ENCODE data around the gene RBMS3.
A peak's percentile ranks its signal among the peaks of the same experiment; 100 is the strongest.

RBMS3 gene

GRCh38 chr3:29331456-29332194 is 50.8 kb downstream of the RBMS3 start:
- Histone ChIP-seq H3K4me1 (ENCODE audit: insufficient read depth, low read length) (peaks cover 32% of the 10 kb centered on the region), H3K27me3 (ENCODE audit: control insufficient read depth in 1 of 2, insufficient read depth in 2 of 2, low read length in 2 of 2) (no peaks in the 10 kb centered on the region), H3K9me3 (ENCODE audit: low read length) (no peaks in the 10 kb centered on the region), H3K27ac (ENCODE audit: low read depth, low read length) (peak overlapping the region; percentile 66), H3K36me3 (ENCODE audit: insufficient read depth, low read length) (no peaks in the 10 kb centered on the region), H3K9ac (ENCODE audit: low read length) (no peak overlapping the region), H3K4me3 (ENCODE audit: low read depth in 1 of 2, low read length in 2 of 2) (no peak overlapping the region)

- H3K36me3 ChIP-seq (ENCODE audit: insufficient read depth, low read length), result no peaks in the 10 kb centered on the region
- H3K9me3 ChIP-seq (ENCODE audit: low read length), result no peaks in the 10 kb centered on the region
- peaks cover 33% of the 10 kb centered on the region for H3K4me1 ChIP-seq (ENCODE audit: insufficient read depth, low read length)
- no peak overlapping the region for H3K27ac ChIP-seq (ENCODE audit: low read depth, low read length)
- H3K4me3 ChIP-seq (ENCODE audit: low read depth in 1 of 2, low read length in 2 of 2), result no peak overlapping the region
- H3K27me3 ChIP-seq (ENCODE audit: control insufficient read depth in 1 of 2, insufficient read depth in 2 of 2, low read length in 2 of 2), result no peaks in the 10 kb centered on the region
- H3K9ac ChIP-seq (ENCODE audit: low read length), result no peak overlapping the region
These were observed 51.3 kb downstream of the RBMS3 start for GRCh38 chr3:29332195-29332637.

DNA sequence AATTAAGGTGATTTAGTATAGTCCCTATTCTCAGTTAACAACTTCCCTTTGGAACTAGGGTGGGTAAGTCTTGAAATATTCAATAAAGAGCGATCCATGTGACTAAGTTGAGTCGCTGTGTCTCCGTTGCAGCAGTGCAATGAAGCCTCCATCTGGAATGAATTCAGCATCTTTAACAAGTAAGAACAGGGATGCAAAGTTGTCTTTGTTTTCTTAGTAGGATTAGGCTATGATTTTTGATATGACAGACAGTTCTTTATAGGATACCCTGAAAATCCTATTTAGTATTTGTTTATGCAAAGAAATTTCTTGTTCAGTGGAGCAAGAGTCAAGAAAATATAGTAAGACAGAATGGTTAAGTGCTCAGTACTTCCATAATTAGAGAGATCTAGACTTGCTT is 52.7 kb downstream of the RBMS3 start:
- H3K36me3 ChIP-seq (ENCODE audit: insufficient read depth, low read length), result no peaks in the 10 kb centered on the region
- no peak overlapping the region for H3K4me3 ChIP-seq (ENCODE audit: low read depth in 1 of 2, low read length in 2 of 2)
- H3K9ac ChIP-seq (ENCODE audit: low read length), result no peak overlapping the region
- no peaks in the 10 kb centered on the region for H3K9me3 ChIP-seq (ENCODE audit: low read length)
- no peak overlapping the region for H3K27ac ChIP-seq (ENCODE audit: low read depth, low read length)
- peaks cover 33% of the 10 kb centered on the region for H3K4me1 ChIP-seq (ENCODE audit: insufficient read depth, low read length)
- no peaks in the 10 kb centered on the region for H3K27me3 ChIP-seq (ENCODE audit: control insufficient read depth in 1 of 2, insufficient read depth in 2 of 2, low read length in 2 of 2)

DNA sequence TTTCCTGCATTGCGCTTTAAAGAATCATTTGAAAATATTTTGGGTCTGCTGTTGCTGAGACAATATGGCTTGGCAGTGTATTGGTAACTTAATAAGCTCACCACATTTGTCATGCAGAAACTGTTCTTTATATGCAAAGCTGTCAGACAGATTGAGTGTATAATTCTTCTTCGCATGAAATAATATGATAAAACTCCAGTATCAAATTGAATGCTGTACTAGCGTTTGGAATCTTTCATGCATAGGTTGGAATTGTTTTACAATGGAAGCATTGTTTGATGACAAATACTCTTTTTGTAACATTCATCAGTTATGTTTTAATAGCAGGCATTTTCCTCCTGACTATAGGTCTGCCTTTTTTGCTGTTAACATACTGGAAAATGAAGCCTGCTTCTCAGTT is 53.8 kb downstream of the RBMS3 start:
- H3K4me3 ChIP-seq (ENCODE audit: low read depth in 1 of 2, low read length in 2 of 2), result peak overlapping the region in 1 of 2 donors; percentile 59
- no peaks in the 10 kb centered on the region for H3K9me3 ChIP-seq (ENCODE audit: low read length)
- no peaks in the 10 kb centered on the region for H3K36me3 ChIP-seq (ENCODE audit: insufficient read depth, low read length)
- peak overlapping the region; percentile 85 for H3K27ac ChIP-seq (ENCODE audit: low read depth, low read length)
- peaks cover 39% of the 10 kb centered on the region for H3K4me1 ChIP-seq (ENCODE audit: insufficient read depth, low read length)
- H3K27me3 ChIP-seq (ENCODE audit: control insufficient read depth in 1 of 2, insufficient read depth in 2 of 2, low read length in 2 of 2), result no peaks in the 10 kb centered on the region
- H3K9ac ChIP-seq (ENCODE audit: low read length), result peak overlapping the region; percentile 31

GRCh38 chr3:29335438-29335837 is 54.6 kb downstream of the RBMS3 start:
- H3K36me3 ChIP-seq (ENCODE audit: insufficient read depth, low read length), result no peaks in the 10 kb centered on the region
- H3K4me3 ChIP-seq (ENCODE audit: low read depth in 1 of 2, low read length in 2 of 2), result peak overlapping the region; percentile 33 to 59
- H3K4me1 ChIP-seq (ENCODE audit: insufficient read depth, low read length), result peaks cover 39% of the 10 kb centered on the region
- no peaks in the 10 kb centered on the region for H3K9me3 ChIP-seq (ENCODE audit: low read length)
- H3K27me3 ChIP-seq (ENCODE audit: control insufficient read depth in 1 of 2, insufficient read depth in 2 of 2, low read length in 2 of 2), result no peaks in the 10 kb centered on the region
- H3K9ac ChIP-seq (ENCODE audit: low read length), result peak overlapping the region; percentile 31
- H3K27ac ChIP-seq (ENCODE audit: low read depth, low read length), result peak overlapping the region; percentile 85

GRCh38 chr3:29335943-29336342 is 55.1 kb downstream of the RBMS3 start:
- peak overlapping the region; percentile 85 for H3K27ac ChIP-seq (ENCODE audit: low read depth, low read length)
- H3K4me1 ChIP-seq (ENCODE audit: insufficient read depth, low read length), result peaks cover 36% of the 10 kb centered on the region
- no peaks in the 10 kb centered on the region for H3K27me3 ChIP-seq (ENCODE audit: control insufficient read depth in 1 of 2, insufficient read depth in 2 of 2, low read length in 2 of 2)
- H3K36me3 ChIP-seq (ENCODE audit: insufficient read depth, low read length), result no peaks in the 10 kb centered on the region
- peak overlapping the region; percentile 33 to 59 for H3K4me3 ChIP-seq (ENCODE audit: low read depth in 1 of 2, low read length in 2 of 2)
- H3K9me3 ChIP-seq (ENCODE audit: low read length), result no peaks in the 10 kb centered on the region
- H3K9ac ChIP-seq (ENCODE audit: low read length), result peak overlapping the region; percentile 31

- Histone ChIP-seq H3K27me3 (ENCODE audit: control insufficient read depth in 1 of 2, insufficient read depth in 2 of 2, low read length in 2 of 2) (no peaks in the 10 kb centered on the region), H3K4me3 (ENCODE audit: low read depth in 1 of 2, low read length in 2 of 2) (no peak overlapping the region), H3K9me3 (ENCODE audit: low read length) (no peaks in the 10 kb centered on the region), H3K27ac (ENCODE audit: low read depth, low read length) (no peak overlapping the region), H3K36me3 (ENCODE audit: insufficient read depth, low read length) (no peaks in the 10 kb centered on the region), H3K4me1 (ENCODE audit: insufficient read depth, low read length) (peaks cover 30% of the 10 kb centered on the region), H3K9ac (ENCODE audit: low read length) (no peak overlapping the region)
These were observed 56.7 kb downstream of the RBMS3 start for GRCh38 chr3:29337565-29337964.

DNA sequence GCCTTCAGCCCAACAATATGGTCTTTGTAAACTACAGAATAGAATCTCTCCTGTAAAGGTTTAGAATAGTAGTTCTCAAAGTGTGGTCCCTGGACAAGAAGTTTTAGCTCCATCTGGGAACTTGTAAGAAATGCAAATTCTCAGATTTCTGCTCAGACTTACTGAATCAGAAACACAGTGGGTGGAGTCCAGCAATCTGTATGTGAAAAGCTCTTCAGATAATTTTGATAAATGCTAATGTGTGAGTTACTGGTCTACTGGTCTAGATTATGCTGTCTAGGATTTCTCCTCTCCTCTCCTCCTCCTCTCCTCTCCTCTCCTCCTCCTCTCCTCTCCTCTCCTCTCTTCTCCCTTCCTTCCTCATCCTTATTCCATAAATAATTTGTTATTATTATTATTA is 57.5 kb downstream of the RBMS3 start:
- H3K36me3 ChIP-seq (ENCODE audit: insufficient read depth, low read length), result no peaks in the 10 kb centered on the region
- H3K27me3 ChIP-seq (ENCODE audit: control insufficient read depth in 1 of 2, insufficient read depth in 2 of 2, low read length in 2 of 2), result no peaks in the 10 kb centered on the region
- H3K27ac ChIP-seq (ENCODE audit: low read depth, low read length), result no peak overlapping the region
- H3K4me3 ChIP-seq (ENCODE audit: low read depth in 1 of 2, low read length in 2 of 2), result no peak overlapping the region
- no peaks in the 10 kb centered on the region for H3K9me3 ChIP-seq (ENCODE audit: low read length)
- no peak overlapping the region for H3K9ac ChIP-seq (ENCODE audit: low read length)
- H3K4me1 ChIP-seq (ENCODE audit: insufficient read depth, low read length), result peaks cover 27% of the 10 kb centered on the region

- Histone ChIP-seq H3K4me3 (ENCODE audit: low read depth in 1 of 2, low read length in 2 of 2) (no peak overlapping the region), H3K9me3 (ENCODE audit: low read length) (no peaks in the 10 kb centered on the region), H3K4me1 (ENCODE audit: insufficient read depth, low read length) (peaks cover 25% of the 10 kb centered on the region), H3K27ac (ENCODE audit: low read depth, low read length) (no peak overlapping the region), H3K27me3 (ENCODE audit: control insufficient read depth in 1 of 2, insufficient read depth in 2 of 2, low read length in 2 of 2) (no peaks in the 10 kb centered on the region), H3K36me3 (ENCODE audit: insufficient read depth, low read length) (no peaks in the 10 kb centered on the region), H3K9ac (ENCODE audit: low read length) (no peak overlapping the region)
These were observed 58.4 kb downstream of the RBMS3 start for GRCh38 chr3:29339016-29339833.

- H3K9me3 ChIP-seq (ENCODE audit: low read length), result no peaks in the 10 kb centered on the region
- no peak overlapping the region for H3K27ac ChIP-seq (ENCODE audit: low read depth, low read length)
- no peak overlapping the region for H3K4me3 ChIP-seq (ENCODE audit: low read depth in 1 of 2, low read length in 2 of 2)
- peaks cover 2% of the 10 kb centered on the region for H3K4me1 ChIP-seq (ENCODE audit: insufficient read depth, low read length)
- H3K36me3 ChIP-seq (ENCODE audit: insufficient read depth, low read length), result no peaks in the 10 kb centered on the region
- no peak overlapping the region for H3K9ac ChIP-seq (ENCODE audit: low read length)
- H3K27me3 ChIP-seq (ENCODE audit: control insufficient read depth in 1 of 2, insufficient read depth in 2 of 2, low read length in 2 of 2), result no peaks in the 10 kb centered on the region
These were observed 63.3 kb downstream of the RBMS3 start for GRCh38 chr3:29344154-29344553.

GRCh38 chr3:29344935-29345334 is 64.1 kb downstream of the RBMS3 start:
- H3K27me3 ChIP-seq (ENCODE audit: control insufficient read depth in 1 of 2, insufficient read depth in 2 of 2, low read length in 2 of 2), result no peaks in the 10 kb centered on the region
- H3K36me3 ChIP-seq (ENCODE audit: insufficient read depth, low read length), result no peaks in the 10 kb centered on the region
- no peak overlapping the region for H3K27ac ChIP-seq (ENCODE audit: low read depth, low read length)
- H3K9me3 ChIP-seq (ENCODE audit: low read length), result no peaks in the 10 kb centered on the region
- H3K4me3 ChIP-seq (ENCODE audit: low read depth in 1 of 2, low read length in 2 of 2), result no peak overlapping the region
- H3K4me1 ChIP-seq (ENCODE audit: insufficient read depth, low read length), result no peaks in the 10 kb centered on the region
- H3K9ac ChIP-seq (ENCODE audit: low read length), result no peak overlapping the region

Data from muscle layer of colon (tissue), 2 donors.